Brain microvascular endothelial cell (primary cell): ENCODE measurements around the gene NSFL1C.

ENCODE experiments used
- DNase-seq: peaks from one replicate; pipeline ENCODE4 v3.0.0-alpha.2; 2020
- H3K27ac ChIP-seq: fragments of 250-450 bp; sonication (Bioruptor Pico); 2 replicates; pipeline ENCODE4 v1.5.1; 2020; ENCODE audit warnings: mild to moderate bottlenecking, moderate library complexity
- H3K27me3 ChIP-seq: fragments of 250-450 bp; sonication (Bioruptor Pico); replicated peaks from 2 replicates; pipeline ENCODE4 v1.5.1; 2020; ENCODE audit warnings: mild to moderate bottlenecking
- H3K36me3 ChIP-seq: fragments of 250-450 bp; sonication (Bioruptor Pico); replicated peaks from 2 replicates; pipeline ENCODE4 v1.5.1; 2020; ENCODE audit warnings: mild to moderate bottlenecking
- H3K4me3 ChIP-seq: 2 replicates; pipeline ENCODE4 v1.5.1; 2011; ENCODE audit warnings: low read depth, mild to moderate bottlenecking, control low read depth, low read length, moderate library complexity
- CTCF ChIP-seq: IDR thresholded peaks from 2 replicates; pipeline ENCODE4 v1.5.1; 2011; ENCODE audit warnings: low read depth, mild to moderate bottlenecking, moderate library complexity, low read length, control low read depth, inconsistent platforms; ENCODE audit errors: missing control alignments
- in situ Hi-C: cut with HindIII; loops from 2 replicates; pipeline ENCODE4 v1.10.0; 2017; ENCODE audit warnings: low sequenced_read_pairs, low pct_ligation_motif_present

The NSFL1C gene

GRCh38 chr20:1424336-1424735, 42.3 kb downstream of the NSFL1C start:
- TF ChIP-seq CTCF = no peak
- in situ Hi-C loops = no loop called here
- no peaks in the 10 kb centered on the region for H3K36me3 ChIP-seq
- no peak overlapping the region for H3K4me3 ChIP-seq
- no peak for DNase-seq
- no peak overlapping the region for H3K27ac ChIP-seq
- H3K27me3 ChIP-seq = no peaks in the 10 kb centered on the region

- H3K36me3 ChIP-seq = no peaks in the 10 kb centered on the region
- H3K4me3 ChIP-seq = no peak overlapping the region
- TF ChIP-seq CTCF = peak; percentile 48
- no peaks in the 10 kb centered on the region for H3K27me3 ChIP-seq
- DNase-seq = peak; percentile 78
- in situ Hi-C loops = no loop called here
- H3K27ac ChIP-seq = no peak overlapping the region
Observed at GRCh38 chr20:1423625-1424106, 43.0 kb downstream of the NSFL1C start.

DNA sequence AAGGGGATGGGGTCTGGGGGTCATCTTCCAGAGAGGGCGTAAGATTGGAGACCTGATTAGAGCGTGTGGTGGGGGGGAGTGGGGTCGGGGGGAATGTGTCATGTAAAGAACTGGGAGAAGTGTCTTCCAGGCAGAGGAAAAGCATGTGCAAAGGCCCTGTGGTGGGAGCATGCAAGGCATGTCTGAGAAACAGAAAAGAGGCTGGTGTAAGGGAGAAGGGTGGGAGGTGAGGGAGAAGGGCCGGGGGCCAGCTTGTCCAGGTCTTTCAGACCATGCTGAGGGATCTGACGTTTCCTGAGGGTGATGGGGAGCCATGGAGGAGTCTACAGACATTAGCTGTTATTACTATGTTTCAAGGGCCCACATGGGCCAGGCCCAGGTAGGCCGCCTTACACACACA, 43.4 kb downstream of the NSFL1C start:
- Histone ChIP-seq H3K36me3 (no peaks in the 10 kb centered on the region), H3K27me3 (no peaks in the 10 kb centered on the region), H3K4me3 (no peak overlapping the region), H3K27ac (no peak overlapping the region)
- in situ Hi-C loops = no loop called here
- no peak for DNase-seq
- no peak for TF ChIP-seq CTCF

DNA sequence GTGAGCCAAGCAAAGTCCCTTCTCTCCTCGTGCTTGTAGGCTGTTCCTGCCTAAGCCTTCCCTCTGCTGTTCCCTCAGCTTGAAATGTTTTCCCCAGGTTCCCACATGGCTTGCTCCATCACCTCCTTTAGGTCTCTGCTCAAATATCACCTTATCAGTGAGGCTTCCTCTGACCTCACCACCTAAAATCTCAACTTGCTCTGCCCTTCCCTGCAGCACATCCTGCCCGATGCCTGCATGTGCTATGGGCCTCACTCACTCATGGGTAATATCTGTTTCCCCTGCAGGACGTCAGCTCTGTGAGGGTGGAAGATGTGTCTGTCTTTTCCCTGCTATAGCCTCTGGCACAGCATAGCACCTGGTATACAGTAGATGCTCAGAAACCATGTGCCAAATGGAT, 43.9 kb downstream of the NSFL1C start:
- no peaks in the 10 kb centered on the region for H3K27me3 ChIP-seq
- DNase-seq = no peak
- H3K4me3 ChIP-seq = no peak overlapping the region
- TF ChIP-seq CTCF = no peak
- in situ Hi-C loops = no loop called here
- H3K27ac ChIP-seq = no peak overlapping the region
- H3K36me3 ChIP-seq = no peaks in the 10 kb centered on the region

DNA sequence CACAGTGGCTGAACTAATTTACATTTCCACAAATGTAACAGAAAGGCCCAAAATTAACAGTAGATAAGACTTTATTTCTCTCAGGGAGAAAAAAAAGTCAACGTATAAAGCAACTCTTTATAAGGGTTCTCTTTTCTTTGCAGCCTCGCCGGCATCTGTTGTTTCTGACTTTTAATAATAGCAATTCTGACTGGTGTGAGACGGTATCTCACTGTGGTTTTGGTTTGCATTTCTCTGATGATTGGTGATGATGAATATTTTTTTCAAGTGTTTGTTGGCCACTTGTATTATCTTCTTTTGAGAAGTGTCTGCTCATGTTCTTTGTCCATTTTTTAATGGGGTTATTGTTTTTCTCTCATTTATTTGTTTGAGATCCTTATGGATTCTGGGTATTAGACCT, 46.6 kb downstream of the NSFL1C start:
- Histone ChIP-seq H3K4me3 (no peak overlapping the region), H3K27ac (no peak overlapping the region), H3K36me3 (no peaks in the 10 kb centered on the region), H3K27me3 (no peaks in the 10 kb centered on the region)
- in situ Hi-C loops = no loop called here
- no peak for TF ChIP-seq CTCF
- no peak for DNase-seq

GRCh38 chr20:1418350-1418749, 48.3 kb downstream of the NSFL1C start:
- Histone ChIP-seq H3K4me3 (no peak overlapping the region), H3K36me3 (no peaks in the 10 kb centered on the region), H3K27me3 (no peaks in the 10 kb centered on the region), H3K27ac (no peak overlapping the region)
- DNase-seq = no peak
- in situ Hi-C loops = no loop called here
- TF ChIP-seq CTCF = no peak
